HEK293 (cell line): ENCODE data around the gene TGFB3.

Source experiments
- CTCF ChIA-PET: fragments of 350-600 bp; formaldehyde crosslinking; extraction: SDS; loops from one replicate; lab custom pipeline; 2021; ENCODE audit warnings: antibody characterized with exemption; lab: Yijun Ruan, JAX
- POLR2A ChIA-PET: fragments of 300-600 bp; formaldehyde crosslinking; extraction: SDS; loops from one replicate; lab custom pipeline; 2020; ENCODE audit warnings: antibody characterized with exemption, inconsistent platforms; lab: Yijun Ruan, JAX
- H3K27ac ChIP-seq: fragments of 200-500 bp; sonication (Bioruptor generic); 2 replicates; pipeline ENCODE4 v1.5.1; 2014; ENCODE audit warnings: low read depth, low read length, control low read depth, inconsistent platforms; ENCODE audit errors: extremely low read depth
- H3K36me3 ChIP-seq, 2 experiments: fragments of 200-500 bp in 1 of 2; sonication (Bioruptor generic) in 1 of 2; 1 replicate in 1 of 2; 2 replicates in 1 of 2; pipeline ENCODE4 v1.5.1; 2014 to 2017; ENCODE audit warnings: inconsistent platforms in 2 of 2, low read length in 2 of 2; ENCODE audit not compliant: control insufficient read depth in 2 of 2, insufficient read depth in 1 of 2
- H3K4me1 ChIP-seq: fragments of 200-500 bp; sonication (Bioruptor generic); 2 replicates; pipeline ENCODE4 v1.5.1; 2014; ENCODE audit warnings: mild to moderate bottlenecking, low read length, inconsistent platforms; ENCODE audit not compliant: control insufficient read depth, insufficient read depth
- H3K4me3 ChIP-seq: 2 replicates; pipeline ENCODE4 v1.5.1; 2011; ENCODE audit warnings: low read depth, mild to moderate bottlenecking, control low read depth, low read length, moderate library complexity
- H3K9me3 ChIP-seq: fragments of 200-500 bp; sonication (Bioruptor generic); 2 replicates; pipeline ENCODE4 v1.5.1; 2014; ENCODE audit warnings: low read depth, low read length, inconsistent platforms; ENCODE audit not compliant: control insufficient read depth, insufficient read depth
- BCL6B ChIP-seq: fragments of 450-650 bp; formaldehyde crosslinking; IDR thresholded peaks from 2 replicates; pipeline ENCODE4 v1.5.1; 2017; ENCODE audit warnings: missing biosample characterization, missing genetic modification characterization
- ELK4 ChIP-seq: IDR thresholded peaks from 2 replicates; pipeline ENCODE4 v1.6.1; 2011; ENCODE audit warnings: mild to moderate bottlenecking, low read depth, low read length, borderline replicate concordance
- FEZF1 ChIP-seq: fragments of 450-650 bp; formaldehyde crosslinking; IDR thresholded peaks from 2 replicates; pipeline ENCODE4 v1.5.1; 2016; ENCODE audit warnings: missing biosample characterization, missing genetic modification characterization
- GLI4 ChIP-seq: fragments of 450-650 bp; formaldehyde crosslinking; IDR thresholded peaks from 2 replicates; pipeline ENCODE4 v1.5.1; 2016; ENCODE audit warnings: missing biosample characterization, missing genetic modification characterization
- GLIS2 ChIP-seq: fragments of 450-650 bp; formaldehyde crosslinking; IDR thresholded peaks from 2 replicates; pipeline ENCODE4 v1.5.1; 2016; ENCODE audit warnings: missing biosample characterization, missing genetic modification characterization
- PBX3 ChIP-seq: sonication (generic); formaldehyde crosslinking; IDR thresholded peaks from 2 replicates; pipeline ENCODE4 v1.8.1; 2022; ENCODE audit warnings: mild to moderate bottlenecking, moderate library complexity, missing genetic modification reagents
- RBAK ChIP-seq: fragments of 450-650 bp; formaldehyde crosslinking; IDR thresholded peaks from 2 replicates; pipeline ENCODE4 v1.5.1; 2016; ENCODE audit warnings: missing biosample characterization, missing genetic modification characterization
- ZBTB44 ChIP-seq: fragments of 450-650 bp; IDR thresholded peaks from 2 replicates; pipeline ENCODE4 v1.5.1; 2018; ENCODE audit warnings: missing biosample characterization, mild to moderate bottlenecking, missing genetic modification characterization
- ZFP41 ChIP-seq: fragments of 450-650 bp; formaldehyde crosslinking; IDR thresholded peaks from 2 replicates; pipeline ENCODE4 v1.5.1; 2016; ENCODE audit warnings: missing biosample characterization, missing genetic modification characterization, borderline replicate concordance
- ZFP69B ChIP-seq: fragments of 450-650 bp; formaldehyde crosslinking; IDR thresholded peaks from 2 replicates; pipeline ENCODE4 v1.5.1; 2016; ENCODE audit warnings: missing biosample characterization, missing genetic modification characterization
- ZNF114 ChIP-seq: fragments of 450-650 bp; formaldehyde crosslinking; IDR thresholded peaks from 2 replicates; pipeline ENCODE4 v1.5.0; 2017; ENCODE audit warnings: missing biosample characterization, missing genetic modification characterization
- ZNF19 ChIP-seq: fragments of 450-650 bp; formaldehyde crosslinking; IDR thresholded peaks from 2 replicates; pipeline ENCODE4; 2016; ENCODE audit warnings: missing biosample characterization, missing genetic modification characterization, low read depth
- ZNF202 ChIP-seq: fragments of 450-650 bp; formaldehyde crosslinking; IDR thresholded peaks from 2 replicates; pipeline ENCODE4 v1.5.1; 2016; ENCODE audit warnings: missing biosample characterization, missing genetic modification characterization, borderline replicate concordance
- ZNF26 ChIP-seq: fragments of 450-650 bp; formaldehyde crosslinking; IDR thresholded peaks from 2 replicates; pipeline ENCODE4 v1.5.1; 2016; ENCODE audit warnings: missing biosample characterization, missing genetic modification characterization
- ZNF354C ChIP-seq: fragments of 450-650 bp; formaldehyde crosslinking; IDR thresholded peaks from 2 replicates; pipeline ENCODE4 v1.5.1; 2016; ENCODE audit warnings: missing biosample characterization, missing genetic modification characterization, low read depth, borderline replicate concordance
- ZNF473 ChIP-seq: fragments of 450-650 bp; formaldehyde crosslinking; IDR thresholded peaks from 2 replicates; pipeline ENCODE4 v1.5.1; 2017; ENCODE audit warnings: missing biosample characterization, missing genetic modification characterization
- ZNF555 ChIP-seq: fragments of 450-650 bp; formaldehyde crosslinking; conservative IDR thresholded peaks from 2 replicates; pipeline ENCODE4 v1.5.1; 2017; ENCODE audit warnings: missing biosample characterization, mild to moderate bottlenecking, missing genetic modification characterization, inconsistent platforms
- ZNF596 ChIP-seq: fragments of 450-650 bp; IDR thresholded peaks from 2 replicates; pipeline ENCODE4 v1.5.0; 2018; ENCODE audit warnings: missing biosample characterization, mild to moderate bottlenecking, missing genetic modification characterization, moderate library complexity
- ZNF623 ChIP-seq: fragments of 450-650 bp; formaldehyde crosslinking; IDR thresholded peaks from 2 replicates; pipeline ENCODE4 v1.5.1; 2016; ENCODE audit warnings: missing biosample characterization, missing genetic modification characterization
- ZNF677 ChIP-seq: fragments of 450-650 bp; IDR thresholded peaks from 2 replicates; pipeline ENCODE4 v1.5.0; 2018; ENCODE audit warnings: missing biosample characterization, mild to moderate bottlenecking, missing genetic modification characterization, moderate library complexity
- ZNF692 ChIP-seq: fragments of 450-650 bp; formaldehyde crosslinking; IDR thresholded peaks from 2 replicates; pipeline ENCODE4 v1.5.1; 2016; ENCODE audit warnings: missing biosample characterization, missing genetic modification characterization
- ZSCAN18 ChIP-seq: fragments of 450-650 bp; formaldehyde crosslinking; IDR thresholded peaks from 2 replicates; pipeline ENCODE4 v1.5.1; 2016; ENCODE audit warnings: missing biosample characterization, missing genetic modification characterization

The TGFB3 gene

GRCh38 chr14:75969126-75969525 is 12.7 kb downstream of the TGFB3 start:
- CTCF ChIA-PET, result interaction anchor here (1.1 to 2.1 kb wide), 3 partner anchors 10 to 63 kb away, joined by 4 to 13 read pairs (median 6); partner anchors contain the start of gene TGFB3

GRCh38 chr14:75968456-75968855 is 13.3 kb downstream of the TGFB3 start:
- Histone ChIP-seq H3K27ac (no peak overlapping the region), H3K4me3 (no peak overlapping the region), H3K9me3 (no peaks in the 10 kb centered on the region), H3K4me1 (no peaks in the 10 kb centered on the region), H3K36me3 (peaks cover 0 to 6% of the 10 kb centered on the region in 2 experiments; a peak in 2 of 3 replicates)
- no peak for TF ChIP-seq ZNF596 (tag by site-specific recombination)
- no peak for TF ChIP-seq ZNF473
- TF ChIP-seq BCL6B (tag by site-specific recombination), result no peak
- no peak for TF ChIP-seq ZBTB44 (tag by site-specific recombination)
- no peak for TF ChIP-seq ZNF114
- TF ChIP-seq ZNF26 (tag by site-specific recombination), result no peak
- no peak for TF ChIP-seq RBAK (tag by site-specific recombination)
- no peak for TF ChIP-seq ZNF555 (tag by site-specific recombination)
- TF ChIP-seq ZSCAN18, result no peak
- no peak for TF ChIP-seq ZFP41 (tag by site-specific recombination)
- TF ChIP-seq ZNF692 (tag by site-specific recombination), result no peak
- no peak for TF ChIP-seq ZNF19 (tag by site-specific recombination)
- no peak for TF ChIP-seq ELK4
- TF ChIP-seq ZNF677 (tag by site-specific recombination), result no peak
- POLR2A ChIA-PET, result no interaction called here
- CTCF ChIA-PET, result interaction anchor here (1.1 to 2.1 kb wide), 3 partner anchors 11 to 62 kb away, joined by 4 to 13 read pairs (median 6); partner anchors contain the start of gene TGFB3

More at GRCh38 chr14:75969126-75969525, 12.7 kb downstream of the TGFB3 start:
- H3K9me3 ChIP-seq, result no peaks in the 10 kb centered on the region
- H3K4me3 ChIP-seq, result no peak overlapping the region
- POLR2A ChIA-PET, result no interaction called here
- H3K4me1 ChIP-seq, result no peaks in the 10 kb centered on the region
- no peak for TF ChIP-seq ZNF623 (tag by site-specific recombination)
- TF ChIP-seq ZNF202 (tag by site-specific recombination), result no peak
- TF ChIP-seq ZNF354C (tag by site-specific recombination), result no peak
- TF ChIP-seq FEZF1, result no peak
- no peak for TF ChIP-seq GLI4 (tag by site-specific recombination)
- no peak for TF ChIP-seq PBX3
- no peak for TF ChIP-seq GLIS2 (tag by site-specific recombination)
- TF ChIP-seq ZFP69B (tag by site-specific recombination), result no peak
- H3K27ac ChIP-seq, result no peak overlapping the region
- H3K36me3 ChIP-seq, result peaks cover 0 to 6% of the 10 kb centered on the region in 2 experiments; a peak in 2 of 3 replicates
